WTC11 (cell line): ENCODE results near the gene ITGA3. TPM values are rescaled to one million over a fixed set of nuclear protein-coding genes. Genes with fewer than 3 reads are reported as not detected.

ENCODE experiments used
- ATAC-seq: fragments of 200-7000 bp; cut with Tn5 transposase; 2 replicates; pipeline ENCODE4 v1.10.0; 2021; ENCODE audit warnings: mild to moderate bottlenecking, moderate library complexity
- CTCF ChIA-PET: fragments of 300-600 bp; sonication (Branson Sonifier 250); formaldehyde crosslinking; loops from one replicate; lab custom pipeline; 2021; ENCODE audit warnings: antibody characterized with exemption; lab: Charles Lee
- POLR2A ChIA-PET: fragments of 350-600 bp; sonication (Branson Sonifier 250); formaldehyde crosslinking; loops from one replicate; lab custom pipeline; 2021; ENCODE audit warnings: antibody characterized with exemption; lab: Charles Lee
- DNase-seq: peaks from one replicate; pipeline ENCODE4 v3.0.0; 2021; ENCODE audit warnings: low spot score
- H3K27ac Mint-ChIP-seq: 2 replicates; pipeline ENCODE4 v1.8.0; 2021; ENCODE audit warnings: mixed read lengths
- H3K27me3 Mint-ChIP-seq: 2 replicates; pipeline ENCODE4 v1.8.0; 2021; ENCODE audit warnings: low read depth, mild to moderate bottlenecking, moderate library complexity, mixed read lengths
- H3K36me3 Mint-ChIP-seq: 2 replicates; pipeline ENCODE4 v1.8.0; 2021; ENCODE audit warnings: mixed read lengths
- H3K4me1 Mint-ChIP-seq: 2 replicates; pipeline ENCODE4 v1.8.0; 2022; ENCODE audit warnings: mixed read lengths
- H3K4me3 Mint-ChIP-seq: 2 replicates; pipeline ENCODE4 v1.8.0; 2021; ENCODE audit warnings: mild to moderate bottlenecking, moderate library complexity, mixed read lengths
- H3K9me3 Mint-ChIP-seq: 2 replicates; pipeline ENCODE4 v1.8.0; 2021; ENCODE audit warnings: mixed read lengths
- AFF4 ChIP-seq: sonication (generic); formaldehyde crosslinking; IDR thresholded peaks from 2 replicates; pipeline ENCODE4 v1.8.1; 2023; ENCODE audit warnings: mild to moderate bottlenecking, missing genetic modification reagents, borderline replicate concordance
- ATF1 ChIP-seq: sonication (generic); formaldehyde crosslinking; IDR thresholded peaks from 2 replicates; pipeline ENCODE4 v1.8.1; 2023; ENCODE audit warnings: mild to moderate bottlenecking, moderate library complexity, missing genetic modification reagents
- CBFB ChIP-seq: sonication (generic); formaldehyde crosslinking; IDR thresholded peaks from 2 replicates; pipeline ENCODE4 v1.8.1; 2022; ENCODE audit warnings: mild to moderate bottlenecking, low read depth, missing genetic modification reagents
- E2F5 ChIP-seq: sonication (generic); formaldehyde crosslinking; IDR thresholded peaks from 2 replicates; pipeline ENCODE4 v1.8.1; 2022; ENCODE audit warnings: mild to moderate bottlenecking, moderate library complexity, missing genetic modification reagents
- FOXJ3 ChIP-seq: sonication (generic); formaldehyde crosslinking; IDR thresholded peaks from 2 replicates; pipeline ENCODE4 v1.9.0; 2021; ENCODE audit warnings: missing genetic modification reagents, mild to moderate bottlenecking, borderline replicate concordance
- FOXP1 ChIP-seq: sonication (generic); formaldehyde crosslinking; IDR thresholded peaks from 2 replicates; pipeline ENCODE4 v1.8.0; 2022; ENCODE audit warnings: missing genetic modification reagents, mild to moderate bottlenecking, moderate library complexity, borderline replicate concordance
- IRF2 ChIP-seq: sonication (generic); formaldehyde crosslinking; IDR thresholded peaks from 2 replicates; pipeline ENCODE4 v1.8.0; 2022; ENCODE audit warnings: low read depth, missing genetic modification reagents, borderline replicate concordance
- KAT7 ChIP-seq: sonication (generic); formaldehyde crosslinking; IDR thresholded peaks from 2 replicates; pipeline ENCODE4 v1.8.1; 2023; ENCODE audit warnings: missing genetic modification reagents, mild to moderate bottlenecking, borderline replicate concordance
- MXD4 ChIP-seq: fragments of 250-450 bp; sonication (Bioruptor Pico); IDR thresholded peaks from 2 replicates; pipeline ENCODE4 v1.8.0; 2021; ENCODE audit warnings: mild to moderate bottlenecking, moderate library complexity, borderline replicate concordance
- NR1H2 ChIP-seq: sonication (generic); formaldehyde crosslinking; IDR thresholded peaks from 2 replicates; pipeline ENCODE4 v1.9.0; 2021; ENCODE audit warnings: mild to moderate bottlenecking, moderate library complexity, missing genetic modification reagents
- NR3C1 ChIP-seq: sonication (generic); formaldehyde crosslinking; conservative IDR thresholded peaks from 2 replicates; pipeline ENCODE4 v1.8.1; 2023; ENCODE audit warnings: low read depth, mild to moderate bottlenecking, missing genetic modification reagents
- PREB ChIP-seq: sonication (generic); formaldehyde crosslinking; IDR thresholded peaks from 2 replicates; pipeline ENCODE4 v1.8.1; 2022; ENCODE audit warnings: mild to moderate bottlenecking, missing genetic modification reagents, moderate library complexity, borderline replicate concordance
- SMAD3 ChIP-seq: sonication (generic); formaldehyde crosslinking; IDR thresholded peaks from 2 replicates; pipeline ENCODE4 v1.8.0; 2022; ENCODE audit warnings: missing genetic modification reagents, mild to moderate bottlenecking, borderline replicate concordance
- TEAD1 ChIP-seq: sonication (generic); formaldehyde crosslinking; IDR thresholded peaks from 2 replicates; pipeline ENCODE4 v1.8.0; 2022; ENCODE audit warnings: mild to moderate bottlenecking, missing genetic modification reagents
- TEAD4 ChIP-seq: sonication (generic); formaldehyde crosslinking; IDR thresholded peaks from 2 replicates; pipeline ENCODE4 v1.8.0; 2022; ENCODE audit warnings: mild to moderate bottlenecking, missing genetic modification reagents
- ZBTB43 ChIP-seq: sonication (generic); formaldehyde crosslinking; IDR thresholded peaks from 2 replicates; pipeline ENCODE4 v1.8.1; 2023; ENCODE audit warnings: mild to moderate bottlenecking, missing genetic modification reagents
- ZNF121 ChIP-seq: sonication (generic); formaldehyde crosslinking; IDR thresholded peaks from 2 replicates; pipeline ENCODE4 v1.8.0; 2023; ENCODE audit warnings: missing genetic modification reagents
- ZNF138 ChIP-seq: sonication (generic); formaldehyde crosslinking; conservative IDR thresholded peaks from 2 replicates; pipeline ENCODE4 v1.8.1; 2022; ENCODE audit warnings: mild to moderate bottlenecking, moderate library complexity, missing genetic modification reagents
- ZNF232 ChIP-seq: sonication (generic); formaldehyde crosslinking; IDR thresholded peaks from 2 replicates; pipeline ENCODE4 v1.8.0; 2022; ENCODE audit warnings: mild to moderate bottlenecking, missing genetic modification reagents
- ZNF263 ChIP-seq: sonication (generic); formaldehyde crosslinking; IDR thresholded peaks from 2 replicates; pipeline ENCODE4 v1.8.1; 2022; ENCODE audit warnings: low read depth, mild to moderate bottlenecking, moderate library complexity, missing genetic modification reagents
- ZNF317 ChIP-seq: sonication (generic); formaldehyde crosslinking; IDR thresholded peaks from 2 replicates; pipeline ENCODE4 v1.8.1; 2023; ENCODE audit warnings: low read depth, mild to moderate bottlenecking, moderate library complexity, missing genetic modification reagents, borderline replicate concordance
- ZNF425 ChIP-seq: fragments of 250-450 bp; sonication (Bioruptor Pico); conservative IDR thresholded peaks from 2 replicates; pipeline ENCODE4 v1.9.0; 2021; ENCODE audit warnings: mild to moderate bottlenecking
- total RNA-seq: library from RNA; stranded (reverse); gene quantifications from 3 replicates; pipeline ENCODE4 v1.2.3, GENCODE V29; 2021

Gene ITGA3
- total RNA-seq, 1 experiment from 2014 or later: 35.3 TPM

GRCh38 chr17:50059759-50060273 lies 3.9 kb downstream of the ITGA3 start:
- TF ChIP-seq TEAD1: no peak
- TF ChIP-seq ZBTB43 (CRISPR knock-in tag): no peak
- no peak for TF ChIP-seq E2F5 (CRISPR knock-in tag)
- TF ChIP-seq ZNF121 (CRISPR knock-in tag): no peak
- TF ChIP-seq NR3C1: no peak
- no peak for TF ChIP-seq NR1H2 (CRISPR knock-in tag)
- TF ChIP-seq ZNF232 (CRISPR knock-in tag): no peak
- no peak for TF ChIP-seq PREB (CRISPR knock-in tag)
- no peak for TF ChIP-seq CBFB (CRISPR knock-in tag)
- TF ChIP-seq ZNF425 (CRISPR knock-in tag): no peak
- no peak for TF ChIP-seq TEAD4
- no peak for TF ChIP-seq ATF1 (CRISPR knock-in tag)
- peaks cover 18% of the 10 kb centered on the region for H3K27me3 Mint-ChIP-seq
- ATAC-seq: no peak
- H3K4me3 Mint-ChIP-seq: no peak overlapping the region
- H3K4me1 Mint-ChIP-seq: peaks cover 27% of the 10 kb centered on the region
- H3K9me3 Mint-ChIP-seq: no peaks in the 10 kb centered on the region
- POLR2A ChIA-PET: no interaction called here
- CTCF ChIA-PET: interaction anchor here (1.4 to 2.8 kb wide), 4 partner anchors 20 to 107 kb away, joined by 3 to 16 read pairs (median 10); partner anchors contain the start of gene PDK2
- DNase-seq: no peak
- no peaks in the 10 kb centered on the region for H3K36me3 Mint-ChIP-seq
- H3K27ac Mint-ChIP-seq: no peak overlapping the region

- Mint-ChIP-seq H3K27ac (peak overlapping the region; percentile 7; the same call in 1 of the 2 replicates), H3K4me3 (no peak overlapping the region), H3K36me3 (peaks cover 4% of the 10 kb centered on the region; the same call in 1 of the 2 replicates), H3K4me1 (peaks cover 23% of the 10 kb centered on the region), H3K9me3 (no peaks in the 10 kb centered on the region), H3K27me3 (peaks cover 18% of the 10 kb centered on the region)
- CTCF ChIA-PET: interaction anchor here (1.4 to 2.8 kb wide), 4 partner anchors 19 to 108 kb away, joined by 3 to 16 read pairs (median 10); partner anchors contain the start of gene PDK2
- no peak for ATAC-seq
- POLR2A ChIA-PET: no interaction called here
- no peak for DNase-seq
- TF ChIP-seq IRF2 (CRISPR knock-in tag) (no peak), SMAD3 (CRISPR knock-in tag) (no peak), FOXP1 (CRISPR knock-in tag) (no peak), ZNF263 (no peak), TEAD4 (no peak), AFF4 (no peak), FOXJ3 (no peak), KAT7 (CRISPR knock-in tag) (no peak), ZNF317 (no peak), CBFB (CRISPR knock-in tag) (no peak), MXD4 (CRISPR knock-in tag) (no peak), PREB (CRISPR knock-in tag) (no peak), ZNF138 (CRISPR knock-in tag) (no peak)
Observed at GRCh38 chr17:50060951-50061712, 5.2 kb downstream of the ITGA3 start.
